ENCODE measurements around the gene CBX7.
A peak's percentile ranks its signal among the peaks of the same experiment; 100 is the strongest.

The CBX7 gene

GRCh38 chr22:39098026-39098425 is 54.5 kb downstream of the CBX7 start:
- no peak overlapping the region for H3K4me3 ChIP-seq (ENCODE audit: low read depth, low read length)
- no peak for DNase-seq (ENCODE audit: low read depth)
- TF ChIP-seq, protein P1, sequence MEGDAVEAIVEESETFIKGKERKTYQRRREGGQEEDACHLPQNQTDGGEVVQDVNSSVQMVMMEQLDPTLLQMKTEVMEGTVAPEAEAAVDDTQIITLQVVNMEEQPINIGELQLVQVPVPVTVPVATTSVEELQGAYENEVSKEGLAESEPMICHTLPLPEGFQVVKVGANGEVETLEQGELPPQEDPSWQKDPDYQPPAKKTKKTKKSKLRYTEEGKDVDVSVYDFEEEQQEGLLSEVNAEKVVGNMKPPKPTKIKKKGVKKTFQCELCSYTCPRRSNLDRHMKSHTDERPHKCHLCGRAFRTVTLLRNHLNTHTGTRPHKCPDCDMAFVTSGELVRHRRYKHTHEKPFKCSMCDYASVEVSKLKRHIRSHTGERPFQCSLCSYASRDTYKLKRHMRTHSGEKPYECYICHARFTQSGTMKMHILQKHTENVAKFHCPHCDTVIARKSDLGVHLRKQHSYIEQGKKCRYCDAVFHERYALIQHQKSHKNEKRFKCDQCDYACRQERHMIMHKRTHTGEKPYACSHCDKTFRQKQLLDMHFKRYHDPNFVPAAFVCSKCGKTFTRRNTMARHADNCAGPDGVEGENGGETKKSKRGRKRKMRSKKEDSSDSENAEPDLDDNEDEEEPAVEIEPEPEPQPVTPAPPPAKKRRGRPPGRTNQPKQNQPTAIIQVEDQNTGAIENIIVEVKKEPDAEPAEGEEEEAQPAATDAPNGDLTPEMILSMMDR (conservative IDR thresholded peaks at IDR 0.05; ENCODE audit: low read depth, low read length): no peak

DNA sequence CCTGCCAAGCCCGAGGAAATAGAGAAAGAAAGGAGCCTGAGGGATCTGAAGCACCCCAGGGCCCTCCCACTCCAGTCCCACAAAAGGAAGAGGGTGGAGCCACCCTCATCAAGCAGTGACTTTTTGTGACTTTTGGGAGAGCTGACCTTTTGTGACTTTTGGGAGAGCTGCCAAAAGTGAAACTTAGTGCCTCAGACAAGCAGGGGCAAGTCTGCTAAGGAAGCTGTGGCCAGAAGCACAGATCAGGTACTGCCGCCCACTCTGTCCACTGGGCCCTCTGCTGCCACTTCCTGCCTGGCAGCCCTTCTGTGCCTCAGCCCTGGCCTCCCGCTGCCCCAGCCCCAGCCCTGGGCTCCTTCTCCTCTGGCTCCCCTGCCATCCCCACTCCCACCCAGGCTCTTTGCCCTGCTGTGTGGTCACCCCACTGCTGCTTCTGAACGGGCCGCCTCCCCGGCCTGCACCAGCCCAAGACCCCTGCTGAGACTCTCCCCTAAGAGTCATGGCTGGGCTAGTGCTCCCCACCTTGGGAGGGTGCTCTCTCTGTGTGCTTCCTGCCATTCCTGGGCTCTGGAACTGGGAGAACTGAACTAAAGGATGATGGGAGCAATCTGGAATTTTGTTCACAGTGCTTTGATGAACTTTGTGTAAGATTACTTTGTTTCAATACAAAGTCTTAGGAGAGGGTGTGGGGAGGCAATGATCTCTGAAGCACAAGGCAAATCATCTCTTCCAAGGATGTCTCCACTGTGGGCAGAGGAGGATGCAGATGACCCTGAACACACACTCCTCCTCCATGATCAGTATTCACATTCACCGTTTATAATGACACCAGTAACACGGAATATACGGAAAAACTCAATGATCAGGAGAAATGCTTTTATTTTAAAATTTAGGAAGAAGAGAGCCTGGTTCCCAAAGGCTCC is 55.1 kb downstream of the CBX7 start, which contains the start of gene APOBEC3H:
APOBEC3H (plus strand) TSS at position 147 of the 923 bp plus-strand sequence. CDS start 3,035 bp downstream, outside the sequence.
- TF ChIP-seq, protein P1 (conservative IDR thresholded peaks at IDR 0.05; ENCODE audit: low read depth, low read length): no peak
- H3K4me3 ChIP-seq (ENCODE audit: low read depth, low read length): no peak within 1 kb of the TSS
- DNase-seq (ENCODE audit: low read depth): peak; percentile 10

GRCh38 chr22:39095971-39096370 is 56.5 kb downstream of the CBX7 start:
- DNase-seq (ENCODE audit: low read depth): no peak
- TF ChIP-seq, protein P1 (conservative IDR thresholded peaks at IDR 0.05; ENCODE audit: low read depth, low read length): no peak

DNA sequence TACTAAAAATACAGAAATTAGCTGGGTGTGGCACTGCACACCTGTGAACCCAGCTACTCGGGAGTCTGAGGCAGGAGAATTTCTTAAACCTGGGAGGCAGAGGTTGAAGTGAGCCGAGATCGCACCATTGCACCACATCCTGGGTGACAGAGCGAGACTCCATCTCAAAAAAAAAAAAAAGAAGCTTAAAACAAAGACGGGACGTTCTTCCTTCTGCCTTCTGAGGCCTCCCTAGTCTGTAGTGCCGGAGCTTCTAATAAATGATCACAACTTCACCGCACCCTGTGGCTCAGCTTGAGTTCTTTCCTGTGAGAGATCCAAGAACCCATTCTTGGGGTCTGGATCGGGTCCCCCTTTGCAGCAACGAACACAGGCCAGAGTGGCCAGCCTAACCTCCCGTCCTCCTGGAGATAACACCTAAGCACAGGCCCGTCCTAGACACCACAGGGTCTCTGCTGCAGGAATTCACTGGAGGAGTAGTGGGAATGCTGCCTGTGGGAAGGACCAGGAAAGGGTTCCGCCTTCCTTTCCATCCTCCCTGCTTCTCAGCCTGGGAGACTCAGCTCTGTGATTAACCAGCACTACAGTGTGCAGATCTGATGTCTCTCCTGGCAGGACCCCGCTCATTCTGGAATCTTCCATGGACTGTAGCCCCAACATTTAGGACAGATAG is 57.6 kb downstream of the CBX7 start:
- TF ChIP-seq, protein P1 (conservative IDR thresholded peaks at IDR 0.05; ENCODE audit: low read depth, low read length): no peak
- no peak overlapping the region for H3K4me3 ChIP-seq (ENCODE audit: low read depth, low read length)
- DNase-seq (ENCODE audit: low read depth): no peak

More at GRCh38 chr22:39095971-39096370, 56.5 kb downstream of the CBX7 start:
- H3K4me3 ChIP-seq (ENCODE audit: low read depth, low read length): no peak overlapping the region

DNA sequence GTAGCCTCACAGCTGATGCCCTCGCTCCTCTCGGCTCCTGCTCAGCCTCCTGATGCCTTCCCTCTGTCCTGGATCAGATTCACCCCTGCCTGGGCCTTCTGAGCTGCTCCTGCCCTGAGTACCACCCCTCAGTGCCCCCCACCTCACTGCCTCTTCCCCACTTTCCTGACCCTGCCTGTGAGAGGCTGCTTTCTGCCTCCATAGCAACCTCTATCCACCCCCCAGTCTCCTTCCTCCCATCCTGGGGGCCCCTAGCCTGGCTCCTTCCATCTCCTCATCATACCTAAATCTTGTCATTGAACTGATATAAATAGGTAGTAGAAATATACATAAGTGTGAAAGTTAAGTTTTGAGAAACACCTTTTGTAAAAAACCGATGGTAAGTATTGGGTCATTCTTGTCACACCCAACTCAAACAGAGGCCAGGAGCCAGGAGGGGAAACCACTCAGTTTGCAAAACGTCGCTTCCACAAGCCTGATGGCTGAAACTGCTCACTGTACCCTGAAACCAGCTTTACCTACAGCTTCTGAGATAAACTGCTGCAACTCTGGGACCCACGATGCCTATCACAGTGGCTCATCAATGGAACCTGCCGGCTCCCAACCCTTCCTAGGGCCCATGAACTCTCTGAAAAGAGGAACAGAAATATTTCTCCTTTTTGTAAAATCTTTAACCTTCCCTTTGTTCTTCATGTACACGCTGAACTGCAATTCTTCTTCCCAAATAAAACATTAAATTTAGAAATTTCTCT is 60.2 kb downstream of the CBX7 start:
- TF ChIP-seq, protein P1 (conservative IDR thresholded peaks at IDR 0.05; ENCODE audit: low read depth, low read length): no peak
- DNase-seq (ENCODE audit: low read depth): no peak
- H3K4me3 ChIP-seq (ENCODE audit: low read depth, low read length): no peak overlapping the region

DNA sequence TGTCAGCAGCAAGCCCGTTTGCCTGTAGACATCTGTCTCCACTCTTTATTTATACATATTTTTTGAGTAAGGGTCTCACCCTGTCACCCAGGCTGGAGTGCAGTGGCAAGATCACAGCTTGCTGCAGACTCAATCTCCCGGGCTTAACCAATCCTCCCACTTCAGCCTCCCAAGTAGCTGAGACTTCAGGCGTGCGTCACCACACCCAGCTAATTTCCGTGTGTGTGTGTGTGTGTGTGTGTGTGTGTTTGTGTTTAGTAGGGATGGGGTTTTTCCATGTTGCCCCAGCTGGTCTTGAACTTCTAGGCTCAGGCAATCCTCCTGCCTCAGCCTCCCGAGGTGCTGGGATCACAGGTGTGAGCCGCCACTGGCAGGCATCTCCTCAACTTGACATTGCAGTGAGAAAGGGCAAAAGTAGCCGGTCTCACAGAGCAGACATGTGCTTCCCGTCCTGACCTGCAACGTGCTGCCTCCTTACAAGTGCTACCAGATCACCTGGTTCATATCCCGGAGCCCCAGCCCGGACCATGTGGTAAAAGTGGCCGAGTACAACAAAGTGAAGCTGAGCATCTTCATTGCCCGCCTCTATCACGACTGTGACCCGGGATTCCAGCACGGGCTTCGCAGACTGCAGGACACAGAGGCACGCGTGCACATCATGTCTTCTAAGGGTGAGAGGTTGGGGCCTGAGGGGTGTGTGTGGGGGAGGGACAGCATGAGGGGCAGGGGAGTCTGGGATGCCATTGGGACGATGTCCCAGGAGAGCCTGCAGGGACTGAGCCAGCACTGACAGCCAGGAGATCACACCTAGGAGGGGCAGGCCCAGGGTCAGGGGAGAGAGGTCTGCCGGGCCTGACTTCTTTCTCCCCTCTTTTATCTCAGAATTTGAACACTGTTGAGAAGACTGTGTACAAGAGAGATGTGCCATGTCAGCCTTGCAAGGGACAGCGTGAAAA is 61.1 kb downstream of the CBX7 start:
- DNase-seq (ENCODE audit: low read depth): no peak
- H3K4me3 ChIP-seq (ENCODE audit: low read depth, low read length): no peak overlapping the region
- TF ChIP-seq, protein P1 (conservative IDR thresholded peaks at IDR 0.05; ENCODE audit: low read depth, low read length): no peak
